HEK293T (cell line): ENCODE measurements around the gene TANK.

ENCODE experiments used
- ARNT ChIP-seq: fragments of 450-650 bp; IDR thresholded peaks from 2 replicates; pipeline ENCODE4 v1.6.1; 2017; ENCODE audit warnings: mild to moderate bottlenecking
- BHLHE40 ChIP-seq: fragments of 450-650 bp; IDR thresholded peaks from 2 replicates; pipeline ENCODE4 v1.6.1; 2016; ENCODE audit warnings: mild to moderate bottlenecking, moderate library complexity, borderline replicate concordance
- FOXA1 ChIP-seq: fragments of 450-650 bp; IDR thresholded peaks from 2 replicates; pipeline ENCODE4 v1.6.1; 2016; ENCODE audit warnings: mild to moderate bottlenecking
- FOXM1 ChIP-seq: fragments of 450-650 bp; IDR thresholded peaks from 2 replicates; pipeline ENCODE4 v1.6.1; 2017; ENCODE audit warnings: mild to moderate bottlenecking, borderline replicate concordance
- LEF1 ChIP-seq: fragments of 450-650 bp; IDR thresholded peaks from 2 replicates; pipeline ENCODE4 v1.6.1; 2017; ENCODE audit warnings: mild to moderate bottlenecking, borderline replicate concordance
- SP1 ChIP-seq: fragments of 450-650 bp; IDR thresholded peaks from 2 replicates; pipeline ENCODE4 v1.6.1; 2017
- SUZ12 ChIP-seq: fragments of 450-650 bp; IDR thresholded peaks from 2 replicates; pipeline ENCODE4 v1.6.1; 2016; ENCODE audit warnings: mild to moderate bottlenecking
- ZNF384 ChIP-seq: fragments of 450-650 bp; IDR thresholded peaks from 2 replicates; pipeline ENCODE4 v1.6.1; 2016

- TF ChIP-seq FOXM1 = no peak
- no peak for TF ChIP-seq SUZ12
- no peak for TF ChIP-seq LEF1
- no peak for TF ChIP-seq BHLHE40
- no peak for TF ChIP-seq SP1
- TF ChIP-seq ARNT = no peak
- TF ChIP-seq FOXA1 = no peak
- no peak for TF ChIP-seq ZNF384
Measured at GRCh38 chr2:161165266-161165665, 5.0 kb downstream of the TANK start.
